A673 (cell line): Measurements from ENCODE around the gene TBCD. TPM values are rescaled to one million over a fixed set of nuclear protein-coding genes. Genes with fewer than 3 reads are reported as not detected.

Experiments
- BruUV-seq: library from RNA; stranded (reverse); fragments of 400-500 nt; replicated peaks from 2 replicates; lab custom pipeline; 2021; lab: Mats Ljungman, UMichigan
- CTCF ChIA-PET: fragments of 300-600 bp; sonication (Branson Sonifier 250); formaldehyde crosslinking; loops from one replicate; lab custom pipeline; 2022; ENCODE audit warnings: antibody characterized with exemption; lab: Charles Lee
- POLR2A ChIA-PET: fragments of 300-600 bp; sonication (Branson Sonifier 250); formaldehyde crosslinking; loops from one replicate; lab custom pipeline; 2022; ENCODE audit warnings: antibody characterized with exemption; ENCODE audit not compliant: low non-redundant PET; lab: Charles Lee
- DNase-seq: peaks from one replicate; pipeline ENCODE4 v3.0.0-alpha.2; 2015; ENCODE audit warnings: low spot score
- H3K27ac ChIP-seq: fragments of 200-600 bp; sonication (generic); 2 replicates; pipeline ENCODE4 v1.5.1; 2016; ENCODE audit warnings: mixed run types, low read depth, mild to moderate bottlenecking, mixed read lengths, antibody characterized with exemption, low read length; ENCODE audit not compliant: poor library complexity, severe bottlenecking
- H3K27me3 ChIP-seq: fragments of 200-600 bp; sonication (generic); replicated peaks from 2 replicates; pipeline ENCODE4 v1.6.1; 2017; ENCODE audit warnings: mixed run types, low read depth, mild to moderate bottlenecking, mixed read lengths, antibody characterized with exemption, low read length; ENCODE audit not compliant: insufficient read depth, poor library complexity
- H3K36me3 ChIP-seq: fragments of 200-600 bp; sonication (generic); 2 replicates; pipeline ENCODE4 v1.6.1; 2016; ENCODE audit warnings: mixed run types, mild to moderate bottlenecking, mixed read lengths, antibody characterized with exemption, low read length; ENCODE audit not compliant: insufficient read depth, poor library complexity, severe bottlenecking
- H3K4me1 ChIP-seq: fragments of 200-600 bp; sonication (generic); 2 replicates; pipeline ENCODE4 v1.6.1; 2017; ENCODE audit warnings: mixed run types, mild to moderate bottlenecking, mixed read lengths, antibody characterized with exemption, low read length; ENCODE audit not compliant: insufficient read depth, poor library complexity, severe bottlenecking
- H3K4me3 ChIP-seq: fragments of 200-600 bp; sonication (generic); 2 replicates; pipeline ENCODE4 v1.5.1; 2016; ENCODE audit warnings: low read depth, mixed run types, mild to moderate bottlenecking, mixed read lengths, low read length; ENCODE audit not compliant: poor library complexity, severe bottlenecking
- H3K9me3 ChIP-seq: fragments of 200-600 bp; sonication (generic); 2 replicates; pipeline ENCODE4 v1.6.1; 2016; ENCODE audit warnings: mixed run types, low read depth, mild to moderate bottlenecking, mixed read lengths, antibody characterized with exemption, low read length; ENCODE audit not compliant: poor library complexity, severe bottlenecking
- CTCF ChIP-seq: fragments of 300-800, 200-600 bp; sonication (generic); conservative IDR thresholded peaks from 2 replicates; pipeline ENCODE4 v1.5.1; 2017; ENCODE audit warnings: low read depth, mild to moderate bottlenecking, antibody characterized with exemption, low read length, moderate library complexity, mixed read lengths
- EZH2 ChIP-seq: fragments of 200-600 bp; sonication (generic); IDR thresholded peaks from 2 replicates; pipeline ENCODE4 v1.6.1; 2017; ENCODE audit warnings: borderline replicate concordance, low read depth, mild to moderate bottlenecking, mixed read lengths, antibody characterized with exemption, low read length; ENCODE audit not compliant: poor library complexity, severe bottlenecking
- intact Hi-C: fragments of 100-400 bp; cut with micrococcal nuclease; formaldehyde crosslinking; loops from one replicate; pipeline ENCODE4 v1.10.0; 2022; ENCODE audit not compliant: unreplicated experiment
- total RNA-seq: library from RNA; stranded (reverse); gene quantifications from 2 replicates; pipeline ENCODE4 v1.2.3, GENCODE V29; 2021

TBCD gene
- total RNA-seq, 1 experiment from 2014 or later, result 113 TPM

- no TSS peak for BruUV-seq
- H3K36me3 ChIP-seq, result peaks cover 21% of the 10 kb centered on the region
- ChIA-PET CTCF (no interaction called here), POLR2A (no interaction called here)
- no peak overlapping the region for H3K4me3 ChIP-seq
- no peak for DNase-seq
- TF ChIP-seq CTCF (no peak), EZH2 (no peak)
- H3K27me3 ChIP-seq, result no peaks in the 10 kb centered on the region
- H3K27ac ChIP-seq, result no peak overlapping the region
- no peaks in the 10 kb centered on the region for H3K9me3 ChIP-seq
- intact Hi-C loops, result no loop called here
- no peaks in the 10 kb centered on the region for H3K4me1 ChIP-seq
Observed at GRCh38 chr17:82786427-82786826, 34.6 kb downstream of the TBCD start.

- H3K27ac ChIP-seq, result no peak overlapping the region
- ChIA-PET CTCF (no interaction called here), POLR2A (no interaction called here)
- H3K36me3 ChIP-seq, result peaks cover 17% of the 10 kb centered on the region
- TF ChIP-seq EZH2, result no peak
- TF ChIP-seq CTCF, result no peak
- no peaks in the 10 kb centered on the region for H3K4me1 ChIP-seq
- no peak overlapping the region for H3K4me3 ChIP-seq
- no peaks in the 10 kb centered on the region for H3K27me3 ChIP-seq
- BruUV-seq, result no TSS peak
- H3K9me3 ChIP-seq, result no peaks in the 10 kb centered on the region
- no peak for DNase-seq
- intact Hi-C loops, result no loop called here
Observed at GRCh38 chr17:82787081-82787848, 35.4 kb downstream of the TBCD start.

DNA sequence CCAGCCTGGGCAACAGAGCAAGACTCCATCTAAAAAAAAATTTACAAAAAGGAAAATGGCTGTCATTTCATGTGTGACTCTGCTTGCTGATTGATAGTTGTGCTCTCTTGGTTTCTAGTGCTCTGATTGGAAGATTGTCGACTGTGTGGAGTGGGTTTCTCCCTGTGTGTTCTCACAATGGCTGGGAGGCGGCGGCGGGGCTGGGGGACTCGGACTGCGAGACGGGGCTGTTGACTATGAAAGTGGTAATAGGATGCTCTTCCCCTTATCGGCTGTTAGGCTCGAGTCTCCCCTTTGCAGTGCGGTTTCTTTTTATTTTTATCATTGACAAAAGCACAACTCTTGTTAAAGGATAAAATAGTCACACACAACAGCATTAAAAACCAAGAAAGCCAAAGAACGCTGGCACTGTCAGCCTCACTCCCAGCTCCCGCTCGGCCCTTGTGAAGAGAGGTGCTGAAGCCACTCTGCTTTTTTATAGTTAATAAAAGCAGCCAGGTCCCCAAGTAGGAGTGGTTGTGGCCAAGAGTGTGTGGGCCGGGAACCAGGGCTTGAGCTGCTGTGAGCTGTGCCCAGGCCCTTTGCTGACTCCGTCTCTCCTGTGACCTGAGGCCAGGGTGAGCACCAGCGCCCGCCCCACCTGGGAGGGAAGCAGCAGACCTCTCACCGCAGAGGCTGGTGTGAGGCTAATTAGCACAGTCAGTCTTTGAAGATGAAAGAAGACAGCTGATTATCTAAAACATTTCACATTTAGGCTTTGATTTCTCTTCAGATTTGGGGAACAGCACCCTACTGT, 36.5 kb downstream of the TBCD start:
- intact Hi-C loops, result no loop called here
- CTCF ChIA-PET, result interaction anchor here (0.6 kb wide), 1 partner anchor 550 kb away, joined by 3 read pairs; no protein-coding TSS in a partner anchor
- DNase-seq, result no peak
- Histone ChIP-seq H3K4me3 (no peak overlapping the region), H3K36me3 (peaks cover 6% of the 10 kb centered on the region), H3K27me3 (no peaks in the 10 kb centered on the region), H3K27ac (no peak overlapping the region), H3K4me1 (no peaks in the 10 kb centered on the region), H3K9me3 (no peaks in the 10 kb centered on the region)
- TF ChIP-seq EZH2, result no peak
- no peak for TF ChIP-seq CTCF
- no TSS peak for BruUV-seq
- POLR2A ChIA-PET, result no interaction called here
